NCI-H1048 (cell line): ENCODE data around the gene IGFL2.
"Not testable (repeated sequence)": the region's sequence is repeated elsewhere in the genome, so short reads cannot be mapped to it uniquely, and the experiment has no call there.

Experiments
- DNase-seq: peaks from one replicate; lab custom pipeline; 2025; lab: John Stamatoyannopoulos, UW

The IGFL2 gene

DNA sequence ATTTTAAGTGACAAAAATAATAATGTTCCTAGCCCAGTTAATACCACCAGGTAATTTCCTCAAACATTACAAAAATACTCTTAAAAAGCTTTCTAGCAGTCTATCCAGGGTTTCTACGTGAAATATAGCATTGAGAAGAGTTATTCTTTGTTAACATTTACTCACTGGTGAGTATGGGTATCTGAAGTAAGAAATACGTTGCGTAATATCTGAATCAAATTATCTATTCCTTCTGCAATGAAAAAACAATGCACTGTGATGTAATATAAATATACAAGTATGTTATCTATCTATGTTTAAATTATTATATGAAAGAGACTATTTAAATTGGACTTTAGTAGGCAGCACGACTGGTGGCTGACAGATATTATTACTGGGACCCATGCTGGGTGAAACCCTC lies 5.7 kb upstream of the IGFL2 start:
- DNase-seq = no peak

GRCh38 chr19:46144756-46145155 lies 3.3 kb upstream of the IGFL2 start:
- no peak for DNase-seq

DNA sequence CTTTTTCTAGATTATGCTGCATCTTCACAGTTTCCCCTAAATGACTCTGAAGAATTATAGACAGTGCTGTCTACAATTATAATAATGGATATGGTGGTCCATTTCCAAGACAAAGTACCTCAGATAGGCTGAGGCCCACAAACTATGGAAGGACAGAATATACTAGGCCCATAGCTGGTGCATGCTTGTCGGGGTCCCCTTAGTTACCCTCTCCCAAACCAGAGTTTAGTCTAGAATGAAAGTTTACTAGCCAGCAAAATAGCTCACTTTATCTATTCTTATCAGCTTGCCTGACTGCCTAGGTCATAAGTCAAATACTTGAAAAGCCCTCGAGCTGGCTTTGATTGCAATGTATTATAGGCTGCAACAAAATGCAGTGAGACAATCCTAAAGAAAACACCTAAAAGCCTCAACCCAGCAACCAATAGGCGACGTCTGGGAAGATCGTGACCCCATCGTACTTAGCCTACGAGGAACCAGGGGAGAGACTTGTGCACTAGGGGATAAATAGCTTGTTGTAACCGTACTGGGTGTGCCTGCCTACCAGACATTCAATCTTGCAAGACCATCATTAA lies 785 bp upstream of the IGFL2 start:
- DNase-seq = no peak

DNA sequence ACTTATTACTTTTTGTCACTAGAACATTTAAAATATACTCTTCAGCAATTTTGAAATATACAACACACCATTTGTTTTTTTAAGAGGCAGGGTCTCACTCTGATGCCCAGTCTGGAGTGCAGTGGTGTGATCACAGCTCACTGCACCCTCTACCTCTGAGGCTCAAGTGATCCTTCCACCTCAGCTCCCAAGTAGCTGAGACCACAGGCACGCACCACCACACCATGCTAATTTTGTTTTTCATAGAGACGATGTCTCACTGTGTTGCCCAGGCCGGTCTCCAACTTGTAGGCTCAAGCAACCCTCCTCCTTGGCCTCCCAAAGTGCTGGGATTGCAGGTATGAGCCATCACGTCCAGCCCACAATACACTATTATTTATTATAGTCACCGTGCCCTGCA lies 2.6 kb downstream of the IGFL2 start:
- no peak for DNase-seq

DNA sequence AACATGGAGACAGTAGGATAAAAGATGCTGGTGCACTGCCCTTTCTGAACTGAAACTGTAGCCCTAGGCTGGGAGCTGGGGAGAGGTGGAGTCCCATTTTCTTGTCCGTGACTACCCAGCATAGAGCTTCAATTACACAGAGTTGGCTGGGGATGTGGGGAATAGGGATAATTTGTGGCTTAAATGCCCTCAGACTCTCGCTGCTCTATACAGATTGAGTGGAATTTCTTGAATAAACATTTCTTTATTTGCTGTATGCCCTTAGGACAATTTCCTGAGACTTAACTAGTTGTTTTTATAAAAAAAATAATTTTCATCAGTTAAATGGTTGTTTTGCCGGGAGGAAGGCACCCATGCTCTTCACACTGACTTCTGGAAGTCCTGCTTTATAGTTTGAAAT lies 7.2 kb downstream of the IGFL2 start:
- DNase-seq = no peak

GRCh38 chr19:46159418-46160232 lies 11.6 kb downstream of the IGFL2 start:
- DNase-seq = no peak

- DNase-seq = no peak
Measured at GRCh38 chr19:46160233-46160775, 12.3 kb downstream of the IGFL2 start.

- DNase-seq = not testable (repeated sequence)
Measured at GRCh38 chr19:46161642-46162257, 13.7 kb downstream of the IGFL2 start.

- DNase-seq = no peak
Measured at GRCh38 chr19:46162731-46163130, 14.7 kb downstream of the IGFL2 start.

GRCh38 chr19:46173886-46174480 lies 25.9 kb downstream of the IGFL2 start:
- no peak for DNase-seq

- no peak for DNase-seq
Measured at GRCh38 chr19:46176116-46176860, 28.2 kb downstream of the IGFL2 start.

GRCh38 chr19:46179076-46179759 lies 31.2 kb downstream of the IGFL2 start:
- DNase-seq = no peak

DNA sequence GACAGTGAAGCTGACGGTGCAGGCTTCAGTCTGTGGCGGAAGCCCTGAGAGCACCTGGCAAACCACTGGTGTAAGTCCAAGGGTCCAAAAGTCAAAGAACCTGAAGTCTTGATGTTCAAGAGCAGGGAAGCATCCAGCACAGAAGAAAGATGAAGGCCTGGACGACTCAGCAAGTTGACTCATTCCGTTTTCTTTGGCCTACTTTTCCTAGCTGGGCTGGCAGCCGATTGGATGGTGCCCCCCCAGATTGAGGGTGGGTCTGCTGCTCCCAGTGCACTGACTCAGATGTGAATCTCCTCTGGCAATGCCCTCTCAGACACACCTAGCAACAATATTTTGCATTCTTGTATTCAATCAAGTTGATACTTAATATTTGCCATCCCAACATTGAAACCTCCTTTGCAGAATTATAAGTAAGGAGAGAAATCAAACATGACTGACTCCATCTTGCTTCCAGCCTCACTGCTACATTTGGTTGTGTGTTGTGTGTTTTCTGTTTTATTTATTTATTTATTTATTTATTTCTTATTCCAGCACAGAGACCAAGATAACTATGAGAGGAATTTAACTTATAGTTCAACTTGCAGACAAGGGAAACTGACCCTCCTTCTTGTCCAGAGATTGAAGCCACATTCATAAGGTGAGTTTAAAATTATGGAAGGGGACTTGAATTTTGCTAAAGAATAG lies 32.8 kb downstream of the IGFL2 start:
- DNase-seq = no peak

DNA sequence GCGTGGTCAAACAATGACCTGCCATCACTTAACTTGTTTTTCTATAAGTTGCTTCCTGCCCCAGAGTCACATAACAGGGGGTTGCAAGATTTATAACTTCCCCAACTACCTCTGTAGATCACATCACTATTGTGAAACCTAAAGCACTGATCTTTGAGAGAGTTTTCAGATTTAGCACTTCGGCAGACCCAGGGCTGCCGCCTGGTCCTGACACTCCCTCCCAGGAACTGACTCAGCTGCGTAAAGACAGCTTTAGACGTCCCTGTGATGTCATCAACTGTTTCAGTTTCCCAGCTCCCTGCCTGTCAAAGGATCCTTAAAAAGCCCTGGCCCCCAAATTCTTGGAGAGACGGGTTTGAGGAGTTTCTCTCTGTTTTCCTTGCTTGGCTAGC lies 33.3 kb downstream of the IGFL2 start:
- DNase-seq = no peak

- no peak for DNase-seq
Measured at GRCh38 chr19:46182476-46182875, 34.4 kb downstream of the IGFL2 start.

GRCh38 chr19:46184775-46185710 lies 37.0 kb downstream of the IGFL2 start:
- not testable (repeated sequence) for DNase-seq

GRCh38 chr19:46186101-46186716 lies 38.2 kb downstream of the IGFL2 start:
- DNase-seq = no peak

GRCh38 chr19:46186717-46187101 lies 38.7 kb downstream of the IGFL2 start:
- DNase-seq = no peak
